HepG2 (cell line): ENCODE results near the gene KIAA1217. TPM values are rescaled to one million over a fixed set of nuclear protein-coding genes. Genes with fewer than 3 reads are reported as not detected.

Experiments
- ATAC-seq: fragments of 200-7000 bp; cut with Tn5 transposase; 3 replicates; pipeline ENCODE4 v1.9.1; 2020; ENCODE audit warnings: mild to moderate bottlenecking, moderate library complexity
- BruUV-seq: library from RNA; stranded (reverse); fragments of 400-500 nt; replicated peaks from 2 replicates; lab custom pipeline; 2021; lab: Mats Ljungman, UMichigan
- CTCF ChIA-PET: fragments of 300-600 bp; formaldehyde crosslinking; extraction: SDS; loops from one replicate; lab custom pipeline; 2021; ENCODE audit warnings: low total read pairs, inconsistent platforms, low intra/inter-chr PET ratio; lab: Yijun Ruan, JAX
- POLR2A ChIA-PET: fragments of 350-600 bp; sonication (Branson Sonifier 250); formaldehyde crosslinking; loops from one replicate; lab custom pipeline; 2020; ENCODE audit warnings: antibody characterized with exemption, inconsistent platforms; lab: Yijun Ruan, JAX
- DNase-seq: peaks from one replicate; pipeline ENCODE4 v3.0.0-alpha.2; 2015; ENCODE audit warnings: low spot score
- FAIRE-seq: peaks from 3 replicates; lab custom pipeline; 2011; peaks lifted over from hg19 to GRCh38; lab: Jason Lieb, UNC
- H2AFZ ChIP-seq: one replicate; pipeline ENCODE4 v1.6.1; 2011; ENCODE audit warnings: low read length, inconsistent platforms
- H3K27ac ChIP-seq: fragments of 300-600 bp; 3 replicates; pipeline ENCODE4 v1.8.0; 2011; ENCODE audit warnings: mixed run types, mild to moderate bottlenecking, mixed read lengths, low read length, inconsistent platforms; ENCODE audit not compliant: insufficient read depth; ENCODE audit errors: extremely low read length
- H3K27me3 ChIP-seq, 2 experiments: fragments of 200-600 bp in 1 of 2; 2 replicates in 1 of 2; 3 replicates in 1 of 2; pipeline versions ENCODE4 v1.6.0 to v1.8.0; 2011; ENCODE audit warnings: low read length in 2 of 2, mild to moderate bottlenecking in 2 of 2, moderate library complexity in 2 of 2, inconsistent platforms in 1 of 2; ENCODE audit not compliant: insufficient read depth in 2 of 2, control insufficient read depth in 1 of 2
- H3K36me3 ChIP-seq, 2 experiments: fragments of 200-600 bp in 1 of 2; replicated peaks in 1 of 2; 2 replicates in 1 of 2; 3 replicates in 1 of 2; pipeline versions ENCODE4 v1.5.1 to v1.8.0; 2011; ENCODE audit warnings: low read length in 2 of 2, inconsistent platforms in 1 of 2; ENCODE audit not compliant: insufficient read depth in 2 of 2, control insufficient read depth in 1 of 2
- H3K4me1 ChIP-seq: 2 replicates; pipeline ENCODE4 v1.5.1; 2012; ENCODE audit warnings: low read length, inconsistent platforms; ENCODE audit not compliant: insufficient read depth
- H3K4me2 ChIP-seq: 2 replicates; pipeline ENCODE4 v1.6.0; 2011; ENCODE audit warnings: low read depth, low read length, inconsistent platforms
- H3K4me3 ChIP-seq, 3 experiments: fragments of 200-600 bp in 1 of 3; sonication (generic), shearing (Covaris generic) in 1 of 3; replicated peaks in 1 of 3; 2 replicates each; pipeline ENCODE4 v1.5.1; 2011 to 2016; ENCODE audit warnings: low read length in 3 of 3, inconsistent platforms in 2 of 3, low read depth in 2 of 3, mild to moderate bottlenecking in 2 of 3, control low read depth in 1 of 3, mixed read lengths in 1 of 3; ENCODE audit not compliant: insufficient read depth in 1 of 3
- H3K79me2 ChIP-seq: one replicate; pipeline ENCODE4 v1.6.1; 2011; ENCODE audit warnings: low read length, inconsistent platforms; ENCODE audit not compliant: insufficient read depth
- H3K9ac ChIP-seq: 2 replicates; pipeline ENCODE4 v1.6.0; 2011; ENCODE audit warnings: mild to moderate bottlenecking, low read depth, low read length, inconsistent platforms; ENCODE audit not compliant: insufficient read depth
- H3K9me3 ChIP-seq: 2 replicates; pipeline ENCODE4 v1.5.1; 2012; ENCODE audit warnings: mild to moderate bottlenecking, low read length
- H4K20me1 ChIP-seq: 2 replicates; pipeline ENCODE4 v1.6.0; 2011; ENCODE audit warnings: inconsistent platforms, mild to moderate bottlenecking, low read length, moderate library complexity; ENCODE audit not compliant: insufficient read depth
- ADNP ChIP-seq: sonication (generic); formaldehyde crosslinking; IDR thresholded peaks from 2 replicates; pipeline ENCODE4 v1.4.0; 2020; ENCODE audit warnings: missing genetic modification reagents
- ELF1 ChIP-seq: sonication (generic); formaldehyde crosslinking; IDR thresholded peaks from 2 replicates; pipeline ENCODE4 v1.4.0; 2020; ENCODE audit warnings: missing genetic modification reagents
- HDAC2 ChIP-seq: sonication (generic); formaldehyde crosslinking; IDR thresholded peaks from 2 replicates; pipeline ENCODE4 v1.4.0; 2020; ENCODE audit warnings: missing genetic modification reagents
- MAFG ChIP-seq: sonication (generic); formaldehyde crosslinking; IDR thresholded peaks from 2 replicates; pipeline ENCODE4 v1.5.1; 2020; ENCODE audit warnings: mild to moderate bottlenecking, missing genetic modification reagents
- MEIS1 ChIP-seq: sonication (generic); formaldehyde crosslinking; IDR thresholded peaks from 2 replicates; pipeline ENCODE4 v1.9.0; 2021; ENCODE audit warnings: mild to moderate bottlenecking, missing genetic modification reagents, moderate library complexity, borderline replicate concordance
- NFRKB ChIP-seq: fragments of 450-650 bp; IDR thresholded peaks from 2 replicates; pipeline ENCODE4 v1.6.1; 2017
- RFXANK ChIP-seq: IDR thresholded peaks from 2 replicates; pipeline ENCODE4 v1.6.1; 2016
- RFXAP ChIP-seq: sonication (generic); formaldehyde crosslinking; IDR thresholded peaks from 2 replicates; pipeline ENCODE4 v1.4.0; 2020; ENCODE audit warnings: missing genetic modification reagents, borderline replicate concordance
- RNF2 ChIP-seq: fragments of 450-650 bp; conservative IDR thresholded peaks from 2 replicates; pipeline ENCODE4 v1.6.1; 2016; ENCODE audit warnings: low read depth
- SALL1 ChIP-seq: sonication (generic); formaldehyde crosslinking; IDR thresholded peaks from 2 replicates; pipeline ENCODE4 v1.8.0; 2022; ENCODE audit warnings: mild to moderate bottlenecking, missing genetic modification reagents
- ZNF34 ChIP-seq: sonication (generic); formaldehyde crosslinking; IDR thresholded peaks from 2 replicates; pipeline ENCODE4 v1.4.0; 2020; ENCODE audit warnings: mild to moderate bottlenecking, missing genetic modification reagents, borderline replicate concordance
- ZNF550 ChIP-seq: sonication (generic); formaldehyde crosslinking; IDR thresholded peaks from 2 replicates; pipeline ENCODE4 v1.4.0; 2020; ENCODE audit warnings: mild to moderate bottlenecking, missing genetic modification reagents, borderline replicate concordance
- WGBS: methylation state at CpG from one replicate; pipeline ENCODE4 v1.1.6; 2017; ENCODE audit warnings: low lambda C conversion rate; 5-methylcytosine and 5-hydroxymethylcytosine counted together
- in situ Hi-C: cut with HindIII; loops from 2 replicates; pipeline ENCODE4 v1.10.0; 2017; ENCODE audit warnings: low pct_unique_long_range_greater_than_20kb; ENCODE audit not compliant: extremely low pct_ligation_motif_present
- intact Hi-C: fragments of 100-400 bp; cut with micrococcal nuclease; formaldehyde crosslinking; loops from one replicate; pipeline ENCODE4 v1.10.0; 2022; ENCODE audit not compliant: unreplicated experiment
- polyA plus RNA-seq, 8 experiments: library from polyadenylated mRNA; depleted of rRNA in 3 of 8; stranded (reverse) in 7 of 8; unstranded in 1 of 8; fragments of >200 nt; fragmentation: Illumina TruSeq in 4 of 8; extraction: Trizol in 4 of 8; gene quantifications; 2 replicates each; pipeline versions ENCODE4 v1.2.1 to v1.2.3, GENCODE V29; 2011 to 2016; ENCODE audit warnings: low read depth in 4 of 8, missing spikeins in 1 of 8, mixed read lengths in 1 of 8; ENCODE audit not compliant: insufficient read depth in 1 of 8
- total RNA-seq, 5 experiments: library from RNA; depleted of rRNA; stranded (reverse); fragments of >200 nt; fragmentation: Illumina TruSeq; extraction: Trizol; gene quantifications; 2 replicates each; pipeline ENCODE4 v1.2.3, GENCODE V29; 2016; ENCODE audit warnings: low read depth in 1 of 5
- TF ChIP-seq, protein P1 (sequence below): sonication (generic); formaldehyde crosslinking; IDR thresholded peaks from 2 replicates; pipeline ENCODE4 v1.5.1; 2020; ENCODE audit warnings: mild to moderate bottlenecking, missing genetic modification reagents, borderline replicate concordance
- TF ChIP-seq, protein P2 (sequence below): sonication (generic); formaldehyde crosslinking; IDR thresholded peaks from 2 replicates; pipeline ENCODE4 v1.4.0; 2020; ENCODE audit warnings: missing genetic modification reagents, borderline replicate concordance

KIAA1217 gene
- total and polyA plus RNA-seq, 2 of the 13 experiments (the other 11 are each of a cell fraction or from before 2014, with no cell fraction given) = 4.6 to 10.9 TPM

DNA sequence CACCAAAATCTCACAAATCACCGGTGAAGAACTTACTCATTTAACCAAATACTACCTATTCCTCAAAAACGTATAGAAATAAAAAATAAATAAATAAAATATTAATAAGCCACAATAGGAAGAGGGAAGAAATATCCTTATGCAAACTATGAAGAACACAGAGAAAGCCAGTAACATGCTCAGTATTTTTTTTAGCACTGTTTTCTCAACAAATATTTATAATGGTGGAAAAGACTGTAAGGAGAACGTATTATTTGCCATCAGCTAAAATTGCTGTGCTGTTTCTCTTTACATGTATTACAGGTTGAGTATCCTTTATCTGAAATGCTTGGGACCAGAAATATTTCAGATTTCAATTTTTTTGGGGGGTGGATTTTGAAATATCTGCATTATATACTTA, 21.0 kb downstream of the KIAA1217 start (continued):
- TF ChIP-seq, protein P1, sequence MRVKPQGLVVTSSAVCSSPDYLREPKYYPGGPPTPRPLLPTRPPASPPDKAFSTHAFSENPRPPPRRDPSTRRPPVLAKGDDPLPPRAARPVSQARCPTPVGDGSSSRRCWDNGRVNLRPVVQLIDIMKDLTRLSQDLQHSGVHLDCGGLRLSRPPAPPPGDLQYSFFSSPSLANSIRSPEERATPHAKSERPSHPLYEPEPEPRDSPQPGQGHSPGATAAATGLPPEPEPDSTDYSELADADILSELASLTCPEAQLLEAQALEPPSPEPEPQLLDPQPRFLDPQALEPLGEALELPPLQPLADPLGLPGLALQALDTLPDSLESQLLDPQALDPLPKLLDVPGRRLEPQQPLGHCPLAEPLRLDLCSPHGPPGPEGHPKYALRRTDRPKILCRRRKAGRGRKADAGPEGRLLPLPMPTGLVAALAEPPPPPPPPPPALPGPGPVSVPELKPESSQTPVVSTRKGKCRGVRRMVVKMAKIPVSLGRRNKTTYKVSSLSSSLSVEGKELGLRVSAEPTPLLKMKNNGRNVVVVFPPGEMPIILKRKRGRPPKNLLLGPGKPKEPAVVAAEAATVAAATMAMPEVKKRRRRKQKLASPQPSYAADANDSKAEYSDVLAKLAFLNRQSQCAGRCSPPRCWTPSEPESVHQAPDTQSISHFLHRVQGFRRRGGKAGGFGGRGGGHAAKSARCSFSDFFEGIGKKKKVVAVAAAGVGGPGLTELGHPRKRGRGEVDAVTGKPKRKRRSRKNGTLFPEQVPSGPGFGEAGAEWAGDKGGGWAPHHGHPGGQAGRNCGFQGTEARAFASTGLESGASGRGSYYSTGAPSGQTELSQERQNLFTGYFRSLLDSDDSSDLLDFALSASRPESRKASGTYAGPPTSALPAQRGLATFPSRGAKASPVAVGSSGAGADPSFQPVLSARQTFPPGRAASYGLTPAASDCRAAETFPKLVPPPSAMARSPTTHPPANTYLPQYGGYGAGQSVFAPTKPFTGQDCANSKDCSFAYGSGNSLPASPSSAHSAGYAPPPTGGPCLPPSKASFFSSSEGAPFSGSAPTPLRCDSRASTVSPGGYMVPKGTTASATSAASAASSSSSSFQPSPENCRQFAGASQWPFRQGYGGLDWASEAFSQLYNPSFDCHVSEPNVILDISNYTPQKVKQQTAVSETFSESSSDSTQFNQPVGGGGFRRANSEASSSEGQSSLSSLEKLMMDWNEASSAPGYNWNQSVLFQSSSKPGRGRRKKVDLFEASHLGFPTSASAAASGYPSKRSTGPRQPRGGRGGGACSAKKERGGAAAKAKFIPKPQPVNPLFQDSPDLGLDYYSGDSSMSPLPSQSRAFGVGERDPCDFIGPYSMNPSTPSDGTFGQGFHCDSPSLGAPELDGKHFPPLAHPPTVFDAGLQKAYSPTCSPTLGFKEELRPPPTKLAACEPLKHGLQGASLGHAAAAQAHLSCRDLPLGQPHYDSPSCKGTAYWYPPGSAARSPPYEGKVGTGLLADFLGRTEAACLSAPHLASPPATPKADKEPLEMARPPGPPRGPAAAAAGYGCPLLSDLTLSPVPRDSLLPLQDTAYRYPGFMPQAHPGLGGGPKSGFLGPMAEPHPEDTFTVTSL (CRISPR knock-in tag) = no peak
- TF ChIP-seq HDAC2 (CRISPR knock-in tag) = no peak

DNA sequence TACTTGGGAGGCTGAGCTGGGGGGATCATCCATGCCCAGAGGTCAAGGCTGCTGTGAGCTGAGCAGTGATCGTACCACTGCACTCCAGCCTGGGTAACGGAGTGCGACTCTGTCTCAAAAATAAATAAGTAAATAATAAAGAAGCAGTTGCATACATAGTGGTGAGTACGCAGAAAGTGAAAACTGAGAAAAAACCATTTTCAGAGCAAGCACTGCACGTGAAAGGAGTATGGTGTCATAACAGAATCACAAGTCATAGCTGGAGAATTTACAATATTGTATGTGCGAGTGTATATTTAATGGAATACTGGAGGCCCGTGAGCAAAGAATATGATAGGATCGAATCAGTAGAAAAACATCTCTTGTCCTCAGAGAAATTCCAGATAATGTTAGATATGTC, 22.3 kb downstream of the KIAA1217 start:
- ChIA-PET CTCF (no interaction called here), POLR2A (no interaction called here)
- peaks cover 2% of the 10 kb centered on the region for H3K79me2 ChIP-seq
- 97% methylated on average over 8 of the region's 8 CpGs for WGBS
- no TSS peak for BruUV-seq
- no peak overlapping the region for H3K4me3 ChIP-seq
- H3K4me2 ChIP-seq = no peak overlapping the region
- no peaks in the 10 kb centered on the region for H3K27me3 ChIP-seq
- FAIRE-seq (no peak), DNase-seq (no peak), ATAC-seq (no peak)
- in situ Hi-C loops (no loop called here), intact Hi-C loops (no loop called here)
- H3K27ac ChIP-seq = no peak overlapping the region
- H3K9ac ChIP-seq = no peak overlapping the region
- TF ChIP-seq, protein P2, sequence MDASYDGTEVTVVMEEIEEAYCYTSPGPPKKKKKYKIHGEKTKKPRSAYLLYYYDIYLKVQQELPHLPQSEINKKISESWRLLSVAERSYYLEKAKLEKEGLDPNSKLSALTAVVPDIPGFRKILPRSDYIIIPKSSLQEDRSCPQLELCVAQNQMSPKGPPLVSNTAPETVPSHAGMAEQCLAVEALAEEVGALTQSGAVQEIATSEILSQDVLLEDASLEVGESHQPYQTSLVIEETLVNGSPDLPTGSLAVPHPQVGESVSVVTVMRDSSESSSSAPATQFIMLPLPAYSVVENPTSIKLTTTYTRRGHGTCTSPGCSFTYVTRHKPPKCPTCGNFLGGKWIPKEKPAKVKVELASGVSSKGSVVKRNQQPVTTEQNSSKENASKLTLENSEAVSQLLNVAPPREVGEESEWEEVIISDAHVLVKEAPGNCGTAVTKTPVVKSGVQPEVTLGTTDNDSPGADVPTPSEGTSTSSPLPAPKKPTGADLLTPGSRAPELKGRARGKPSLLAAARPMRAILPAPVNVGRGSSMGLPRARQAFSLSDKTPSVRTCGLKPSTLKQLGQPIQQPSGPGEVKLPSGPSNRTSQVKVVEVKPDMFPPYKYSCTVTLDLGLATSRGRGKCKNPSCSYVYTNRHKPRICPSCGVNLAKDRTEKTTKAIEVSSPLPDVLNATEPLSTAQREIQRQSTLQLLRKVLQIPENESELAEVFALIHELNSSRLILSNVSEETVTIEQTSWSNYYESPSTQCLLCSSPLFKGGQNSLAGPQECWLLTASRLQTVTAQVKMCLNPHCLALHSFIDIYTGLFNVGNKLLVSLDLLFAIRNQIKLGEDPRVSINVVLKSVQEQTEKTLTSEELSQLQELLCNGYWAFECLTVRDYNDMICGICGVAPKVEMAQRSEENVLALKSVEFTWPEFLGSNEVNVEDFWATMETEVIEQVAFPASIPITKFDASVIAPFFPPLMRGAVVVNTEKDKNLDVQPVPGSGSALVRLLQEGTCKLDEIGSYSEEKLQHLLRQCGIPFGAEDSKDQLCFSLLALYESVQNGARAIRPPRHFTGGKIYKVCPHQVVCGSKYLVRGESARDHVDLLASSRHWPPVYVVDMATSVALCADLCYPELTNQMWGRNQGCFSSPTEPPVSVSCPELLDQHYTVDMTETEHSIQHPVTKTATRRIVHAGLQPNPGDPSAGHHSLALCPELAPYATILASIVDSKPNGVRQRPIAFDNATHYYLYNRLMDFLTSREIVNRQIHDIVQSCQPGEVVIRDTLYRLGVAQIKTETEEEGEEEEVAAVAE (CRISPR knock-in tag) = no peak
- no peak for TF ChIP-seq SALL1 (CRISPR knock-in tag)
- no peak for TF ChIP-seq ZNF34 (CRISPR knock-in tag)
- TF ChIP-seq RFXAP (CRISPR knock-in tag) = no peak
- TF ChIP-seq RFXANK = no peak
- TF ChIP-seq MAFG (CRISPR knock-in tag) = no peak
- TF ChIP-seq MEIS1 (CRISPR knock-in tag) = no peak
- no peak for TF ChIP-seq ELF1
- TF ChIP-seq NFRKB = no peak
- no peak for TF ChIP-seq ADNP
- no peak for TF ChIP-seq RNF2
- no peak for TF ChIP-seq ZNF550 (CRISPR knock-in tag)
- H3K4me1 ChIP-seq = no peaks in the 10 kb centered on the region
- H4K20me1 ChIP-seq = no peaks in the 10 kb centered on the region
- H2AFZ ChIP-seq = no peak overlapping the region
- H3K36me3 ChIP-seq = peaks cover 0 to 4% of the 10 kb centered on the region in 2 experiments; a peak in 3 of 5 replicates
- no peaks in the 10 kb centered on the region for H3K9me3 ChIP-seq
